LNCaP clone FGC (cell line): ENCODE data around the gene ARID4B.

Experiments used
- DNase-seq: peaks from one replicate; pipeline ENCODE4 v3.0.0-alpha.2; 2011; ENCODE audit warnings: low read depth
- H3K4me3 ChIP-seq: 2 replicates; pipeline ENCODE4 v1.5.1; 2011; ENCODE audit warnings: mild to moderate bottlenecking, low read depth, low read length, control low read depth
- CTCF ChIP-seq: IDR thresholded peaks from 2 replicates; pipeline ENCODE4 v1.5.1; 2012; ENCODE audit warnings: mild to moderate bottlenecking; ENCODE audit not compliant: control insufficient read depth, insufficient read depth; ENCODE audit errors: extremely low read depth

The ARID4B gene

GRCh38 chr1:235268379-235269125, 59.4 kb downstream of the ARID4B start:
- H3K4me3 ChIP-seq: no peak overlapping the region
- no peak for DNase-seq
- no peak for TF ChIP-seq CTCF

- H3K4me3 ChIP-seq: no peak overlapping the region
- TF ChIP-seq CTCF: no peak
- no peak for DNase-seq
Measured at GRCh38 chr1:235266967-235267366, 61.0 kb downstream of the ARID4B start.

- H3K4me3 ChIP-seq: no peak overlapping the region
- TF ChIP-seq CTCF: no peak
- no peak for DNase-seq
Measured at GRCh38 chr1:235266325-235266724, 61.7 kb downstream of the ARID4B start.

GRCh38 chr1:235265900-235266299, 62.1 kb downstream of the ARID4B start:
- H3K4me3 ChIP-seq: no peak overlapping the region
- DNase-seq: no peak
- no peak for TF ChIP-seq CTCF

- no peak for TF ChIP-seq CTCF
- no peak for DNase-seq
- H3K4me3 ChIP-seq: no peak overlapping the region
Measured at GRCh38 chr1:235264327-235264726, 63.7 kb downstream of the ARID4B start.

- no peak overlapping the region for H3K4me3 ChIP-seq
- TF ChIP-seq CTCF: no peak
- DNase-seq: no peak
Measured at GRCh38 chr1:235262539-235262938, 65.4 kb downstream of the ARID4B start.

- no peak overlapping the region for H3K4me3 ChIP-seq
- no peak for DNase-seq
- no peak for TF ChIP-seq CTCF
Measured at GRCh38 chr1:235261243-235261642, 66.7 kb downstream of the ARID4B start.
